Subcutaneous adipose tissue (tissue), 4 donors: ENCODE results near the gene ERGIC3. TPM values are rescaled to one million over a fixed set of nuclear protein-coding genes. Genes with fewer than 3 reads are reported as not detected.

Experiments used
- total RNA-seq, 4 donors: library from RNA; depleted of rRNA; stranded (reverse); fragments of >200 nt; gene quantifications; one replicate each; pipeline ENCODE4 v1.1.0, GENCODE V29; 2016
- TF ChIP-seq, protein P1 (sequence below): fragments of 450-650 bp; IDR thresholded peaks from one replicate; pipeline ENCODE4 v1.5.1; 2016; ENCODE audit warnings: low read depth, mild to moderate bottlenecking, control low read depth, antibody characterized with exemption, moderate library complexity

The ERGIC3 gene
- total RNA-seq, result 100 to 1,000 TPM in 3 of 4 donors, 10 to 100 TPM in 1; 99.9 to 207 (median 181) TPM

GRCh38 chr20:35541783-35542662 lies at the start of gene ERGIC3:
TSS of gene ERGIC3 (plus strand) at chr20:35542078. CDS start at chr20:35542098, 20 bp downstream.
- TF ChIP-seq, protein P1, sequence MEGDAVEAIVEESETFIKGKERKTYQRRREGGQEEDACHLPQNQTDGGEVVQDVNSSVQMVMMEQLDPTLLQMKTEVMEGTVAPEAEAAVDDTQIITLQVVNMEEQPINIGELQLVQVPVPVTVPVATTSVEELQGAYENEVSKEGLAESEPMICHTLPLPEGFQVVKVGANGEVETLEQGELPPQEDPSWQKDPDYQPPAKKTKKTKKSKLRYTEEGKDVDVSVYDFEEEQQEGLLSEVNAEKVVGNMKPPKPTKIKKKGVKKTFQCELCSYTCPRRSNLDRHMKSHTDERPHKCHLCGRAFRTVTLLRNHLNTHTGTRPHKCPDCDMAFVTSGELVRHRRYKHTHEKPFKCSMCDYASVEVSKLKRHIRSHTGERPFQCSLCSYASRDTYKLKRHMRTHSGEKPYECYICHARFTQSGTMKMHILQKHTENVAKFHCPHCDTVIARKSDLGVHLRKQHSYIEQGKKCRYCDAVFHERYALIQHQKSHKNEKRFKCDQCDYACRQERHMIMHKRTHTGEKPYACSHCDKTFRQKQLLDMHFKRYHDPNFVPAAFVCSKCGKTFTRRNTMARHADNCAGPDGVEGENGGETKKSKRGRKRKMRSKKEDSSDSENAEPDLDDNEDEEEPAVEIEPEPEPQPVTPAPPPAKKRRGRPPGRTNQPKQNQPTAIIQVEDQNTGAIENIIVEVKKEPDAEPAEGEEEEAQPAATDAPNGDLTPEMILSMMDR, result no peak

GRCh38 chr20:35492352-35492751 lies 49.5 kb upstream of the ERGIC3 start:
- TF ChIP-seq, protein P1, result no peak

DNA sequence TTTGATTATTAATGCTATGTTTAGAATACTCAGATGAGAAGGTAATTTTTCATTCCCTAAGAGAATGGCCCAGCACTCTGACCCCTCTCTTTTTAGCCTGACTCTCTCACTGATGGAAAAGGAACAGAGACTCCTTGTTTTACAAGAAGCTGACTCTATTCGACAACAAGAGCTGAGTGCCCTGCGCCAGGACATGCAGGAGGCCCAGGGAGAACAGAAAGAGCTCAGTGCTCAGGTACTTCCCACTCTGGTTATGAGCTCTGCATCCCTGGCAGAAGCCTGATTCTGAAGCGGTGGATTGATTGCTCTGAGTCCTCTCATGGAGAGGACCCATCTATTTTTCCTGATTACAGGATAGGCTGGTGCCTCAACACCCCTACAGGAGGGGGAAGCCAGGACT lies 45.4 kb upstream of the ERGIC3 start:
- TF ChIP-seq, protein P1, result no peak

DNA sequence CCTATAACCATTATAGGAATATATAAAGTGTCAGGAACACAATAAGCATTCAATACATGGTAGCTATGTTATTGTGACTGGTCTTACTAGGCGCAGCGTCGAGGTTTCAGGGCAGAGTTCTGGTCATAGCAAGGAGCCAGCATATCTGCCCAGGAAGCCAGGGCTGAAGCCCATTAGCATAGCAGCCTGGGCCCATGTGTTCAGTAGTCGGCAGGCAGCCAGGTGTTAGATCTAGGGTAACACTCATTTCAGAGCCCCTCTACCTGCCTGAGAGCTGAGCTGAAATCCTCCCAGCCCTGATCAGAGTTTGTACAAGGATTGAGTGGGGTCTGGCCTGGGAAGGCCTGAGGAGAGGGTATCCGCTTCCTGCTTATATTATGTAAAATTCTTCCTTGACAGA lies 44.6 kb upstream of the ERGIC3 start:
- TF ChIP-seq, protein P1, result no peak

GRCh38 chr20:35497780-35498189 lies 44.1 kb upstream of the ERGIC3 start:
- TF ChIP-seq, protein P1, result no peak

- TF ChIP-seq, protein P1, result no peak
Observed at GRCh38 chr20:35499271-35499670, 42.6 kb upstream of the ERGIC3 start.

- TF ChIP-seq, protein P1, result no peak
Observed at GRCh38 chr20:35502352-35502751, 39.5 kb upstream of the ERGIC3 start.
